Prostate gland (tissue), 2 donors: ENCODE data around the gene BASP1. TPM values are rescaled to one million over a fixed set of nuclear protein-coding genes. Genes with fewer than 3 reads are reported as not detected.

Source experiments
- DNase-seq: peaks from one replicate; pipeline ENCODE4 v3.0.0-alpha.2; 2019; ENCODE audit warnings: low spot score
- H3K27ac ChIP-seq, 2 donors: fragments of 200-600 bp; sonication (generic); 2 replicates each; pipeline ENCODE4 v1.5.1; 2017 to 2019
- H3K27me3 ChIP-seq: fragments of 200-600 bp; sonication (generic); replicated peaks from 2 replicates; pipeline ENCODE4 v1.5.1; 2019; ENCODE audit not compliant: insufficient read depth
- H3K36me3 ChIP-seq, 2 donors: fragments of 200-600 bp; sonication (generic); 1 replicate in 1 of 2; 2 replicates in 1 of 2; pipeline versions ENCODE4 v1.5.1 to v1.8.1; 2017 to 2019
- H3K4me1 ChIP-seq: fragments of 200-600 bp; sonication (generic); replicated peaks from 2 replicates; pipeline ENCODE4 v1.5.1; 2019
- H3K4me3 ChIP-seq, 2 donors: fragments of 200-600 bp; sonication (generic); 2 replicates each; pipeline ENCODE4 v1.5.1; 2017 to 2019
- H3K9me3 ChIP-seq: fragments of 200-600 bp; sonication (generic); 2 replicates; pipeline ENCODE4 v1.5.1; 2017
- CTCF ChIP-seq, 4 experiments: fragments of 200-600 bp in 2 of 4; fragments of 450-650 bp in 2 of 4; sonication (generic) in 2 of 4; IDR thresholded peaks; 1 replicate in 3 of 4; 2 replicates in 1 of 4; pipeline ENCODE4 v1.5.1; 2016 to 2019; ENCODE audit warnings: antibody characterized with exemption in 4 of 4, mild to moderate bottlenecking in 2 of 4, moderate library complexity in 2 of 4
- POLR2A ChIP-seq: fragments of 450-650 bp; IDR thresholded peaks from one replicate; pipeline ENCODE4 v1.6.1; 2016; ENCODE audit warnings: antibody characterized with exemption, mild to moderate bottlenecking
- POLR2AphosphoS5 ChIP-seq: sonication (generic); formaldehyde crosslinking; IDR thresholded peaks from one replicate; pipeline ENCODE4 v1.6.1; 2017; ENCODE audit warnings: antibody characterized with exemption
- WGBS: methylation state at CpG from one replicate; pipeline ENCODE4 v1.1.5; 2018; 5-methylcytosine and 5-hydroxymethylcytosine counted together
- intact Hi-C: fragments of 100-400 bp; cut with DNase I; formaldehyde crosslinking; loops from one replicate; pipeline ENCODE4 v1.14.2; 2022
- total RNA-seq, 2 donors: library from RNA; depleted of rRNA; stranded (reverse); fragments of >200 nt; gene quantifications; one replicate each; pipeline ENCODE4 v1.1.0, GENCODE V29; 2016

BASP1 gene
- total RNA-seq, 2 donors from 2014 or later = 142 to 346 TPM

GRCh38 chr5:17278931-17279330 lies 61.5 kb downstream of the BASP1 start:
- H3K27me3 ChIP-seq = no peaks in the 10 kb centered on the region

DNA sequence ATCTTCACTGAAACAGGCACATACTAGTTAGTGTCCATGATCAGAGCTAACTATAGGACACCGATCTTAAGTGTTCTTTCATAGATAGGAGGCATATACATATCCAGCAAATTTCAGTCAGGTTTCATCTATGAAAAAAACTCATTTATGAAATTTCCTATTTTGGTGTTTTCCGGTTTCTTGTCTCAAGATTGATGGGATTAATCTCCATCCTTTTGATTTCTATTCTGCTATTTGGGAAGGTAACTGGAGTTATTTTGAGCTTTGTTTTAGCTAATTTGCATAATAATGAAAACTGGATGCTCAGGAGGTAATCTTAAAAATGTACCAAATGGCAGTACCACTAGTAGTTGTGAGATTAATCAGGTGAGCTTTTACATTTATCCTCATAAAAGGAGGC lies 62.1 kb downstream of the BASP1 start:
- Histone ChIP-seq H3K27ac (no peak overlapping the region), H3K9me3 (no peaks in the 10 kb centered on the region), H3K27me3 (no peaks in the 10 kb centered on the region), H3K36me3 (no peaks in the 10 kb centered on the region), H3K4me1 (no peaks in the 10 kb centered on the region), H3K4me3 (no peak overlapping the region)
- 98% methylated on average over 2 of the region's 2 CpGs for WGBS
- TF ChIP-seq POLR2A = no peak
- TF ChIP-seq CTCF (IDR thresholded peaks at IDR 0.05) = no peak
- no peak for TF ChIP-seq POLR2AphosphoS5
- intact Hi-C loops = no loop called here
- DNase-seq = no peak

More at GRCh38 chr5:17278931-17279330, 61.5 kb downstream of the BASP1 start:
- DNase-seq = no peak
- no peaks in the 10 kb centered on the region for H3K4me1 ChIP-seq
- no peaks in the 10 kb centered on the region for H3K9me3 ChIP-seq
- H3K27ac ChIP-seq = no peak overlapping the region
- H3K36me3 ChIP-seq = no peaks in the 10 kb centered on the region
- intact Hi-C loops = no loop called here
- TF ChIP-seq POLR2AphosphoS5 = no peak
- TF ChIP-seq CTCF (IDR thresholded peaks at IDR 0.05) = no peak
- TF ChIP-seq POLR2A = no peak
- WGBS = 91% methylated on average over 7 of the region's 7 CpGs
- no peak overlapping the region for H3K4me3 ChIP-seq

DNA sequence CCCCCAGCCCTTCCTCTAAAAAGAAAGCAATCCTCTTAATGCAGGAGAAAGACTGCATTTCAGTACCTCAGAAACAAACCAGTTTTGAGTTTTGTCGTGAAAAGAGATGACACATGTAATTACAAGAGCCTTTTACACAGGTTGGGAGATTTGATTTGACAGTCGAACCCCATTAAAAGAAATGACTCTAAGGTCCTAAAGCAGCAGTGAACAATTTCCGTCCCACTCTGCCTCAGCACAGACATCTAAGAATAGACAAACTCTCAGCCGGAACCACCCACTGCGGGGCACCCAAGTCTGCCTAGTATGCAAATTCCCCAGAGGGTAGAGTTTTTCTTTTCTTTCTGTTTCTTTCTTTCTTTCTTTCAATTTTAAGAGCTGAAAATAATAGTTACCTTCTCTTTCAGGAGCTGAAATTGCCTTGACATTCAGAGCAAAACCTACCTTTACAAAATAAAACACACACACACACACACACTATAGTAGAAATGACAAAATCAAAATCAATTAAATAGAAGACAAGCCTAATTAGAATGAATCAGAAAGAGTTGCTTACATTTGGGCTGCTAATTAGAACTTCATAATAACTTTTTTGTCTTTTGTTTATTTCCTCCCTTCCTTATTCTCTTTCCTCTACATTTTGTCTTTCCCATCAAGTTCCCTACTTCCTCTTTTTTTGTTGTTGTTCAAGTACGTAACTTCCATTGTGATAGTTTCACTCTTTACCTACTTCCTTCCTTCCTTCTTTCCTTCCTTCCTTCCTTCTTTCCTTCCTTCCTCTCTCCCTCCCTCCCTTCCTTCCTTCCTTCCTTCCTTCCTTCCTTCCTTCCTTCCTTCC lies 65.1 kb downstream of the BASP1 start:
- DNase-seq = no peak
- no peak overlapping the region for H3K4me3 ChIP-seq
- no peaks in the 10 kb centered on the region for H3K36me3 ChIP-seq
- intact Hi-C loops = no loop called here
- no peaks in the 10 kb centered on the region for H3K4me1 ChIP-seq
- no peaks in the 10 kb centered on the region for H3K9me3 ChIP-seq
- WGBS = 39% methylated on average over 6 of the region's 6 CpGs
- TF ChIP-seq POLR2A (no peak), POLR2AphosphoS5 (no peak), CTCF (IDR thresholded peaks at IDR 0.05) (no peak)
- no peaks in the 10 kb centered on the region for H3K27me3 ChIP-seq
- no peak overlapping the region for H3K27ac ChIP-seq

DNA sequence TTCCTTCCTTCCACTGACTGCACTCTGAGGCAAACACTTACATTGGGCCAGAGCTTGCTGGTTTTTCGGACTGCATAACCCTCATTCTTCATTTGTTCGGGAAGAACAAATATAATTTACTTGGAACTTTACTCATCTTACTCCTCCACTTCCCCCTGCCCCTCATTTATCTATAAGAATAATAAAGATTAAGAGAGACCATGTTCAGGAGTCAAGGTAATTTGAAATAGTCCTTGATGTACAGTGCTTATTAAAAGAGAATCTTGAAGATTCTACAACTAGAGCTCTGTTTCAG lies 65.6 kb downstream of the BASP1 start:
- H3K9me3 ChIP-seq = no peaks in the 10 kb centered on the region
- H3K27ac ChIP-seq = no peak overlapping the region
- WGBS = 82% methylated on average over 2 of the region's 2 CpGs
- H3K36me3 ChIP-seq = no peaks in the 10 kb centered on the region
- intact Hi-C loops = no loop called here
- no peak overlapping the region for H3K4me3 ChIP-seq
- no peaks in the 10 kb centered on the region for H3K27me3 ChIP-seq
- no peak for DNase-seq
- no peaks in the 10 kb centered on the region for H3K4me1 ChIP-seq
- TF ChIP-seq POLR2A (no peak), CTCF (IDR thresholded peaks at IDR 0.05) (no peak), POLR2AphosphoS5 (no peak)

GRCh38 chr5:17287501-17288155 lies 70.2 kb downstream of the BASP1 start:
- H3K4me3 ChIP-seq = no peak overlapping the region
- no peaks in the 10 kb centered on the region for H3K27me3 ChIP-seq
- no peaks in the 10 kb centered on the region for H3K9me3 ChIP-seq
- TF ChIP-seq POLR2A = no peak
- no peak for TF ChIP-seq CTCF (IDR thresholded peaks at IDR 0.05)
- TF ChIP-seq POLR2AphosphoS5 = no peak
- no peak for DNase-seq
- no peak overlapping the region for H3K27ac ChIP-seq
- no peaks in the 10 kb centered on the region for H3K4me1 ChIP-seq
- WGBS = 51% methylated on average over 4 of the region's 4 CpGs
- no peaks in the 10 kb centered on the region for H3K36me3 ChIP-seq
- intact Hi-C loops = no loop called here
